ENCODE measurements around the gene ULK1.
"Not testable (repeated sequence)": the region's sequence is repeated elsewhere in the genome, so short reads cannot be mapped to it uniquely, and the experiment has no call there.

DNA sequence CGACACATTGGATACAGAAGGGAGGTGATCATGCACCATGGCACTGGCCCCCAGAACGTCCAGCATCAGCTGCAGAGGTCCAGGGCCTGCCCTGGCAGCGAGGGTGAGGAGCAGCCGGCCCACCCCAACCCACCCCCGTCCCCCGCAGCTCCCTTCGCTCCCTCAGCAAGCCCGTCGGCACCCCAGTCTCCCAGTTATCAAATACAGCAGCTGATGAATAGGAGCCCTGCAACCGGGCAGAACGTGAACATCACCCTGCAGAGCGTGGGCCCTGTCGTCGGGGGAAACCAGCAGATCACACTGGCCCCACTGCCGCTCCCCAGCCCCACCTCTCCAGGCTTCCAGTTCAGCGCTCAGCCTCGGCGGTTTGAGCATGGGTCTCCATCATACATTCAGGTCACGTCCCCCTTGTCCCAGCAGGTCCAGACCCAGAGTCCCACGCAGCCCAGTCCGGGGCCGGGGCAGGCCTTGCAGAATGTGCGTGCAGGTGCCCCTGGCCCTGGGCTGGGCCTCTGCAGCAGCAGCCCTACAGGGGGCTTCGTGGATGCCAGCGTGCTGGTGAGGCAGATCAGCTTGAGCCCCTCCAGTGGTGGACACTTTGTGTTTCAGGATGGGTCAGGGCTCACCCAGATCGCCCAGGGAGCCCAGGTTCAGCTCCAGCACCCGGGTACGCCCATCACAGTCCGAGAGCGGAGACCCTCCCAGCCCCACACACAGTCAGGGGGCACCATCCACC, 66.3 kb downstream of the ULK1 start:
- TF ChIP-seq, protein P1, sequence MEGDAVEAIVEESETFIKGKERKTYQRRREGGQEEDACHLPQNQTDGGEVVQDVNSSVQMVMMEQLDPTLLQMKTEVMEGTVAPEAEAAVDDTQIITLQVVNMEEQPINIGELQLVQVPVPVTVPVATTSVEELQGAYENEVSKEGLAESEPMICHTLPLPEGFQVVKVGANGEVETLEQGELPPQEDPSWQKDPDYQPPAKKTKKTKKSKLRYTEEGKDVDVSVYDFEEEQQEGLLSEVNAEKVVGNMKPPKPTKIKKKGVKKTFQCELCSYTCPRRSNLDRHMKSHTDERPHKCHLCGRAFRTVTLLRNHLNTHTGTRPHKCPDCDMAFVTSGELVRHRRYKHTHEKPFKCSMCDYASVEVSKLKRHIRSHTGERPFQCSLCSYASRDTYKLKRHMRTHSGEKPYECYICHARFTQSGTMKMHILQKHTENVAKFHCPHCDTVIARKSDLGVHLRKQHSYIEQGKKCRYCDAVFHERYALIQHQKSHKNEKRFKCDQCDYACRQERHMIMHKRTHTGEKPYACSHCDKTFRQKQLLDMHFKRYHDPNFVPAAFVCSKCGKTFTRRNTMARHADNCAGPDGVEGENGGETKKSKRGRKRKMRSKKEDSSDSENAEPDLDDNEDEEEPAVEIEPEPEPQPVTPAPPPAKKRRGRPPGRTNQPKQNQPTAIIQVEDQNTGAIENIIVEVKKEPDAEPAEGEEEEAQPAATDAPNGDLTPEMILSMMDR (IDR thresholded peaks at IDR 0.05) = not testable (repeated sequence)
- not testable (repeated sequence) for TF ChIP-seq ZFX (IDR thresholded peaks at IDR 0.05; ENCODE audit: borderline replicate concordance)
